Neutrophil (primary cell): Measurements from ENCODE around the gene LRMDA.

Source experiments
- H3K27ac ChIP-seq: fragments of 200-600 bp; sonication (generic); 2 replicates; pipeline ENCODE4 v1.5.1; 2016; ENCODE audit warnings: mild to moderate bottlenecking, moderate library complexity
- H3K27me3 ChIP-seq: fragments of 200-600 bp; sonication (generic); 2 replicates; pipeline ENCODE4 v1.6.0; 2016; ENCODE audit warnings: mild to moderate bottlenecking
- H3K36me3 ChIP-seq: fragments of 200-600 bp; sonication (generic); 2 replicates; pipeline ENCODE4 v1.5.1; 2017
- H3K4me1 ChIP-seq, 2 experiments: fragments of 200-600 bp in 1 of 2; sonication (generic) in 1 of 2; 1 replicate in 1 of 2; 2 replicates in 1 of 2; pipeline versions ENCODE4 v1.5.1 to v1.6.1; 2013 to 2016; ENCODE audit warnings: low read depth in 1 of 2, low read length in 1 of 2, mild to moderate bottlenecking in 1 of 2, moderate library complexity in 1 of 2; ENCODE audit not compliant: control insufficient read depth in 1 of 2, insufficient read depth in 1 of 2
- H3K4me3 ChIP-seq, 2 experiments: fragments of 200-600 bp in 1 of 2; sonication (generic) in 1 of 2; 1 replicate in 1 of 2; 2 replicates in 1 of 2; pipeline ENCODE4 v1.5.1; 2013 to 2016; ENCODE audit warnings: low read depth in 1 of 2, low read length in 1 of 2, mild to moderate bottlenecking in 1 of 2, moderate library complexity in 1 of 2
- H3K9me3 ChIP-seq: fragments of 200-600 bp; sonication (generic); 2 replicates; pipeline ENCODE4 v1.5.1; 2016
- CTCF ChIP-seq: fragments of 200-600 bp; sonication (generic); IDR thresholded peaks from 2 replicates; pipeline ENCODE4 v1.5.1; 2016; ENCODE audit warnings: antibody characterized with exemption

The LRMDA gene

GRCh38 chr10:76029782-76030181 lies 598.4 kb downstream of the LRMDA start:
- Histone ChIP-seq H3K4me3 (no peak overlapping the region), H3K4me1 (peaks cover 0 to 8% of the 10 kb centered on the region in 2 experiments), H3K27ac (no peak overlapping the region), H3K36me3 (no peaks in the 10 kb centered on the region), H3K9me3 (no peaks in the 10 kb centered on the region), H3K27me3 (no peaks in the 10 kb centered on the region)
- TF ChIP-seq CTCF = no peak

DNA sequence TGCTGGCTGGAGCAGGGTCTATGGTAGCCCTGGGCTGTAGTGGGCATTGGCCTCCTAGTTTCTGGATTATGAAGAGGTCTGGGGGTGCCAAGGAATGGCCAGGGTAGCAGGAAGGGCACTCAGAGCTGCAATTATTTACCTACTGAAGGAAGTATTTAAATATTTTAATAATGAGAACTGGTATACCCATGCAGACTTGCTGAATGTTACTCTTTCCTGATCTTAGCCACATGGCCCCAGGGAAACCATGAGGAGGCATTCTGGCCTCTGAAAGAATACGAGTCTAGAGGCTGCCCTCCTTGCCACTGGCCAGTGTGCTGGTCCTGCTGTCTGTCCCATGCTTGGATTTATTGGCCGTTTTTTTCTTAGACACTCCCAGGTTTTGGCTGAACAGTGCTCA lies 599.7 kb downstream of the LRMDA start:
- Histone ChIP-seq H3K4me1 (peaks cover 0 to 8% of the 10 kb centered on the region in 2 experiments), H3K4me3 (no peak overlapping the region), H3K27ac (no peak overlapping the region), H3K36me3 (no peaks in the 10 kb centered on the region), H3K9me3 (no peaks in the 10 kb centered on the region), H3K27me3 (no peaks in the 10 kb centered on the region)
- TF ChIP-seq CTCF = no peak

DNA sequence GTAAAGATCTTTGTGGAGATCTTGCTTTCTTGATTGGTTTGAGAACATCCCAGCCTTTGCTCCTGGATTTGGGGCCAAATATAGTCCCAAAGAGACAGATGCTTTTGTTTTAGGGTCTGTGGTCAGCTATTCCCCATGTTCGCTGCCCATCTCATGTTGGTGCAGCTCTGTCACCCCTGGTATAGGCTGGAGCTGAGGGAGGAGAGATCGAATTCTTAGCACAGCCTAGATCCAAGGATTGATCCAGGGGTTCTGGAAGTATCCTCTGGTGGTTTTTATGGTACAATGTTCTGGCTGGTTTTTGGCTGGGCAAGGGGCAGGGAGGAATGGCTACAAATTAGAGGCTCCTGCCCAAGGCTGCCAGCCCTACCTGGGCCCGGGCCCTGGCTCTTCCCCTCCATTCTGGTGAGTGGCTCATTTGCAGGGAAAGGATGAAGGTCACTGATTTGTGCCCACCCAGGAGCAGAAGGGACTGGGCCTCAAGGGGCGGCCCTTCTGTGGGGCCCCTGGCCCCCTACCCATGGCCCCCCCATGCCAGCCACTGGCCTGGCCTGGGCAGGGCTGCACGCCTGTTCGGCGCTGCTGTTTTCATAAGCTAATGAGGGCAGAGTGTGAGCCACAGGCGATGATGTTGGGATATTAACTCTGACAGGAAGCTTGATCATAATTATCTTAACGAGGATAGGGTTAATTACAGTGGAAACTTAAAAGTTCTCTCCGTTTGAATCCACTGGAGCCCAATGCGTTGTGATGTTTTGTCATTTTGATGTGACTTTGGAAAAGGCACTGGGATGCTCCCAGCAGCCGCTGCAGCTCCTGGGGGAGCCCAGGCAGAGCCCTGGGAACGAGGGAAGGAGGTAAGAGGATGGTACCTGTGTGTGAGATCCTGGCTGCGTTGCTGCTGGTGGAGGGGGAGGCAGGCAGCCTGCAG lies 600.6 kb downstream of the LRMDA start:
- no peak overlapping the region for H3K27ac ChIP-seq
- no peaks in the 10 kb centered on the region for H3K27me3 ChIP-seq
- H3K9me3 ChIP-seq = no peaks in the 10 kb centered on the region
- no peaks in the 10 kb centered on the region for H3K36me3 ChIP-seq
- TF ChIP-seq CTCF = no peak
- no peak overlapping the region for H3K4me3 ChIP-seq
- H3K4me1 ChIP-seq = peaks cover 0 to 8% of the 10 kb centered on the region in 2 experiments

DNA sequence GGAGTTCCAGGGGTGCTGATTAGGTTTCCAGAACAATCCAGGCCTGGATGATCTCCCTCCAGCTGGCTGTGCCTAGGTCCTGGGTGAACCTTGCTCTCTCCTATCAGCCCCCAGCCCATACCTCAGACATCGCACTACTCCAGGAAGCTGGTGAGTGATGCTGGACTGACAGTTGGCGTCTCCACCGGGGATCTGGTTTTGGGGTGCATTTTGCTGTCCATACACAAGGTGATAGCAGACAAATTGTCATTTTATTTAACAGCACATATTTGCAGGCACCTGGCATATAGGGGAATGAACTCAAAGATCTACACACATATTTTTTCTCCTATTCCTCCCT lies 601.2 kb downstream of the LRMDA start:
- Histone ChIP-seq H3K27ac (no peak overlapping the region), H3K27me3 (no peaks in the 10 kb centered on the region), H3K4me1 (peaks cover 0 to 8% of the 10 kb centered on the region in 2 experiments), H3K4me3 (no peak overlapping the region), H3K9me3 (no peaks in the 10 kb centered on the region), H3K36me3 (no peaks in the 10 kb centered on the region)
- TF ChIP-seq CTCF = no peak

DNA sequence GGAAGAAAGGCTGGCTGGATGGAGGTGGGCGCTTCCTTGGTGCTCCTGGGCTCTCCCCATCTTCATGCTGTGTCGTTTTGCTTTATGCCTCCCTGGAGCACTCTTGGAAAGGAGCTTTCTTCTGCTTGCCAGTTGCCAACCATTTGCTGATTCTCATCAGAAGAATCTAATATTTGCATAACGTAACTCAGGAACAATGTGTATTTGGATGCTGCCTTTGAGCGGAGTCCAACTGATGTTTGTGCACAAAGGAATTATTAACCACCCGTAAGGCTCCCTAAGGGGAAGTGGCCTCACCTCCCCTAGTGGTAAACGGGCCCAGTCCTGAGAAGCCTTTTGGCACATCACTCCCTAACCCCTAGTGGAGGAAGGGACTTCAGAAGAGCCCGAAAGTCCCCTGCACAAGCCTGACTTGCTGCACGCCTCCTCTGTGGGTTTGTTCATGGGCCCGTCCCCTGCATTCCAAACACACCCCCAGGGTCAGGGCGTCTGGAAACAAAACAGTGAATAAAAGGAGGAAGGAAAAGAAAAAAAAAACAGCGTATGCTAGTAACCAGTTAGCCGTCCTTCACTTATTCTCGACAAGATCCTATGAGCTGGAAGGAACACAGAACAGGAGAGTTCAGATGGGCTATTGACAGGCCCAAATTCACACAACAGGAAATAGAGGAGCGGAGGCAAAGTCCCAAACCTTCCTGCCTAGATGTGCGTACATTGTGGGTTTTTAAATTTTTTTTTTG lies 602.2 kb downstream of the LRMDA start:
- no peak for TF ChIP-seq CTCF
- no peak overlapping the region for H3K4me3 ChIP-seq
- peaks cover 0 to 8% of the 10 kb centered on the region in 2 experiments for H3K4me1 ChIP-seq

More for the DNA sequence above, 602.2 kb downstream of the LRMDA start:
- no peaks in the 10 kb centered on the region for H3K9me3 ChIP-seq
- no peaks in the 10 kb centered on the region for H3K27me3 ChIP-seq
- H3K27ac ChIP-seq = no peak overlapping the region
- no peaks in the 10 kb centered on the region for H3K36me3 ChIP-seq
